Astrocyte of the cerebellum (primary cell): ENCODE results near the gene MIER2.
A peak's percentile ranks its signal among the peaks of the same experiment; 100 is the strongest.

Source experiments
- DNase-seq: peaks from one replicate; pipeline ENCODE4 v3.0.0-alpha.2; 2011; ENCODE audit warnings: low read depth
- H3K4me3 ChIP-seq: 2 replicates; pipeline ENCODE4 v1.5.1; 2011; ENCODE audit warnings: mild to moderate bottlenecking, low read depth, low read length, moderate library complexity
- in situ Hi-C: cut with HindIII; loops from 2 replicates; pipeline ENCODE4 v1.10.0; 2017; ENCODE audit warnings: low sequenced_read_pairs
- TF ChIP-seq, protein P1 (sequence below): IDR thresholded peaks from 2 replicates; pipeline ENCODE4 v1.5.1; 2012; ENCODE audit warnings: low read length, low read depth, moderate library complexity, mild to moderate bottlenecking; ENCODE audit errors: missing control alignments

The MIER2 gene

DNA sequence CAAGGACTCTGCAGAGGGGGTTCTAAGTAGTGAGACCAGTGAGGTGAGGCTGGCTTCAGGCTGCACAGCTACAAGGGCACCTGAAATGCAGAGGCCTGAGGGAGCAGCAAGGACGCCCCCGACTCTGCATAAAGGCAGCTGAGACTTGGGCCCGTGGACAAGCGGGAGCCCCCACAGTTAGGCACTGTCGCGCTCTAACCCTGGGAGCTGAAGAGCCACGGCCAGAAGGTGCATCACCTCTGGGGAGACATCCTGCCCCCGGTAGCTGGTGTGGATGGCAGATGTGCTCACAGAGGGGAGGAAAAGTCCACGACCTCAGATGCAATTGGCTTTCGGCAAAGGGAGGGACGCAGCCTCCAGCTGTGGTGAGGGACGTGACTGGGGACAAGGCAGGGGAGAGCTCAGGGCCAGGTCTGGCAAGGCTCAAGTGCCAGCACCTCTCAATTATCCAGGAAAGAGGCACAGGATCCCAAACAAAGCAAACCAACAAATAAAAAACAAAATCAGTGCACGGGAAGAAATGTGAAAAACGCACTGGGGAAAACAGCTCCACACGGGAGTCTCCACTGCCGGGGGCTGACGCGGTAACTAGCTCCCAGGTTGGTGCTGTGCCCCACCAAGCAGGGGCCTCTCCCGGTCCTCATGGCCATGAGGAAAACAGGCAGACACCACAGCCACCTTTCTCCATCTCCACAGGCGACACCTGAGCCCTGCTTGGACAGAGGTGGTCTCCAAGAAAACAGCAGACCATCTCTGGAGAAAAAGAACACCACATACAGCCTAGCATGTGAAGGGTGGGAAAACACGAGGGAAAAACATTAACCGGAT, 30.4 kb downstream of the MIER2 start:
- TF ChIP-seq, protein P1, sequence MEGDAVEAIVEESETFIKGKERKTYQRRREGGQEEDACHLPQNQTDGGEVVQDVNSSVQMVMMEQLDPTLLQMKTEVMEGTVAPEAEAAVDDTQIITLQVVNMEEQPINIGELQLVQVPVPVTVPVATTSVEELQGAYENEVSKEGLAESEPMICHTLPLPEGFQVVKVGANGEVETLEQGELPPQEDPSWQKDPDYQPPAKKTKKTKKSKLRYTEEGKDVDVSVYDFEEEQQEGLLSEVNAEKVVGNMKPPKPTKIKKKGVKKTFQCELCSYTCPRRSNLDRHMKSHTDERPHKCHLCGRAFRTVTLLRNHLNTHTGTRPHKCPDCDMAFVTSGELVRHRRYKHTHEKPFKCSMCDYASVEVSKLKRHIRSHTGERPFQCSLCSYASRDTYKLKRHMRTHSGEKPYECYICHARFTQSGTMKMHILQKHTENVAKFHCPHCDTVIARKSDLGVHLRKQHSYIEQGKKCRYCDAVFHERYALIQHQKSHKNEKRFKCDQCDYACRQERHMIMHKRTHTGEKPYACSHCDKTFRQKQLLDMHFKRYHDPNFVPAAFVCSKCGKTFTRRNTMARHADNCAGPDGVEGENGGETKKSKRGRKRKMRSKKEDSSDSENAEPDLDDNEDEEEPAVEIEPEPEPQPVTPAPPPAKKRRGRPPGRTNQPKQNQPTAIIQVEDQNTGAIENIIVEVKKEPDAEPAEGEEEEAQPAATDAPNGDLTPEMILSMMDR: no peak
- no peak for DNase-seq
- in situ Hi-C loops: no loop called here
- H3K4me3 ChIP-seq: no peak overlapping the region

DNA sequence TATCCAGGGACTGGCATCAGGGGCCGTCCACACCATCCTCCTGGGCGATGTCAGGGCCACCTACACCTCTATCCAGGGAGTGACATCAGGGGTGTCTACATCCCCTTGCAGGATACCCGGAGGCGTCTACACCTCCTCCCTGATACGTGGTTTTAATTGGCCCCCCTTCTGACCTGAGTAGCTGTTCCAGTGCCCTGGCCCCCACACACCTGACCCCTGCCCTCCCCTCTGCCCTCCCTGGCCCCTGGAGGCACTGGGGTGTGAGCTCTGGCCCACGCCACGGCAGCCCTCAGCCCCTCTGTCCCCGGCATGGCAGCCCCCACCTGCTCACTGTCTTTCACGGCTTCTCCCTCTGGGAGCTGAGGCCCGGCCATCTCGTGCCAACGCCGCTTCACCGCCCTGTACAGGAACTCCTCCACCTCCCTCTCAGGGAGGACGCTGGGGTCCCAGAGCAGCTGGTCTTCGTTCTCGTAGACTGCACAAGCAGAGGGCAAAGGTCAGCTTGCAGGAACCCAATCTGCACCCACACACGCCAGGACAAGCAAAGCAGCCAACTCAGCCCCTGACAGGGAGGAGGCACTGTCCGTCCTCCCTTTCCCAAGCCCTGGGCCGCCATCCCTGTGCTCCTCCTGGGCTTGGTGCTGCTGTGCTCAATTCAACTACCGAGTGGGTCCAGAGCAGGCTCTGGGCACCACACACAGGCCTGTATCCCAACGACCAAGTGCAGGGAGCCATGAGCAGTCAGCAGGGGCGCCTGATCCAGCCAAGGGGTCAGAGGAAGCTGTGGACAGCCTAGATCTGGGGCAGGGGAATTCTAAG, 31.2 kb downstream of the MIER2 start:
- no peak for DNase-seq
- TF ChIP-seq, protein P1: no peak
- in situ Hi-C loops: no loop called here
- no peak overlapping the region for H3K4me3 ChIP-seq

DNA sequence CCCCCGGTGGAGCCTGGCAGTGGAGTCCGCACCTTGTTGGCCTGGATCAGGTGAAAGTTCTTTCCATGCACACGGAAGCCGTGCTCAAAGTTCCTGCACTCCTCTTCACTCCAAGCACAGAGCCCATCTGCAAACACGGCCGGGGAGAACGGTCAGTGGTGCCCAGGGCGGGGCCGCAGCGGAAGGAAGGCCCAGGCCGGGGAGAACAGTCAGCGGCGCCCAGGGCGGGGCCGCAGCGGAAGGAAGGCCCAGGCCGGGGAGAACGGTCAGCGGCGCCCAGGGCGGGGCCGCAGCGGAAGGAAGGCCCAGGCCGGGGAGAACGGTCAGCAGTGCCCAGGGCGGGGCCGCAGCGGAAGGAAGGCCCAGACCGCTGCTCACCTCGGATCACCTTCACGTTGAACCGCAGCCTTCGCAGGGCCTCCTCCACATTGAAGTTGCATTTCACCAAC, 32.8 kb downstream of the MIER2 start:
- TF ChIP-seq, protein P1: no peak
- in situ Hi-C loops: no loop called here
- no peak overlapping the region for H3K4me3 ChIP-seq
- DNase-seq: no peak

DNA sequence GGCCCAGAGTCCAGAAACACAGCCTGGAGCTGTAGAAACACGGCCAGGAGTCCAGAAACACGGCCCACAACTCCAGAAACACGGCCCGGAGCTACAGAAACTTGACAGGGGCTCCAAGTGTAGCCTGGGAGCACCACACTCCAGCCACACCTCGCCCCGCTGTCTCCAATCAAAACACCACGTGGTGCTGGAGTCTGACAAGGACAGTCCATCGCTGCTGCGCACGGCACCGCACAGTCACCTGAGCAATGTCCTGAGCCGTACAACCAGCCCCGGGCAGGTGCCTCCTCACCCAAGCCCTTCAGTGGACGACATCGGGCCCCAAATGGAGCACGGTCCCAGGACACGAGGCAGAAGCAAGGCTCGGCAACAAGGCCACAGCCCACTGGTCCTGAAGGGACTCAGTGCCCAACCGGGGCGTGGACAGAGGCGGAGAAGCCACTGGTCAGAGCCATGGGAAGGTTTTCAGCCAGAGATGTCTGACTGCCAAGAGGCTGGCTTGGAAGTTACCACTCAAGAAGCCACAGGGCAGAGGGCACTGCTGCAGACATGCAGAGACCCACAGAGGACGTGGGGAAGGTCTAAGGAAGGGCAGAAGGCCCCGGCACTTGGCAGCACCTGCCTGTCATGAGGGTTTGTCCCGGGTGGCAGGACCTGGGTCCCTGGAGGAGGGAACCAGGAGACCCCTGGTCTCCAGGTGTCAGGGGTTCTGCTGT, 33.7 kb downstream of the MIER2 start:
- in situ Hi-C loops: no loop called here
- DNase-seq: no peak
- no peak overlapping the region for H3K4me3 ChIP-seq
- TF ChIP-seq, protein P1: no peak

GRCh38 chr19:310141-310651, 34.4 kb downstream of the MIER2 start:
- TF ChIP-seq, protein P1: peak; percentile 16
- in situ Hi-C loops: no loop called here
- peak; percentile 16 for DNase-seq
- H3K4me3 ChIP-seq: peak overlapping the region; percentile 3

DNA sequence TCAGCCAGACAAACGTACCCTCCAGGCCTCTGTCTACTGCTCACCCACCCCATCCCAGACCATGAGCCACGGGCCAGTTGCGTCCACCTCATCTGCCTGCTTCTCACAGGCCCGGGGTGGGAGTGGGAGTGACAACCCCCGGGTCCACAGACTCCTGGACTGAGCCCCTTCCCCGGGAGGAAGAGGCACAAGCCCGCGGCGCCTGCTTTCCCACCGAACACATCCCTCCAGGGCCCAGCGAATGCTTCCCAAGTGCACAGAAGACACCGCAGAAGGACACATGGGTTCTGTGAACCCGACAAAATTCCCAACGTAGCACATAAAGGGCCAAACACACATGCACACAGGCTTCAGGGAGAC, 35.4 kb downstream of the MIER2 start:
- no peak for DNase-seq
- TF ChIP-seq, protein P1: no peak
- in situ Hi-C loops: loop anchor here (10.0 kb wide), 1 partner anchor 146 kb away; no protein-coding TSS in a partner anchor
- H3K4me3 ChIP-seq: no peak overlapping the region
